Right cardiac atrium (tissue), 5 donors: Measurements from ENCODE around the gene ZNF664. TPM values are rescaled to one million over a fixed set of nuclear protein-coding genes. Genes with fewer than 3 reads are reported as not detected.
"Not testable (repeated sequence)": the region's sequence is repeated elsewhere in the genome, so short reads cannot be mapped to it uniquely, and the experiment has no call there.

Experiments
- ATAC-seq, 2 donors: fragments of 200-7000 bp; cut with Tn5 transposase; one replicate each; pipeline versions ENCODE4 v1.8.0 to v1.9.1; 2020; ENCODE audit warnings: moderate library complexity in 2 of 2, mild to moderate bottlenecking in 1 of 2
- DNase-seq, 3 donors: peaks; one replicate each; pipeline ENCODE4 v3.0.0-alpha.2; 2020
- H3K27ac ChIP-seq: one replicate; pipeline ENCODE4 v1.5.1; 2013; ENCODE audit warnings: mild to moderate bottlenecking, low read length, control low read depth, moderate library complexity
- H3K27me3 ChIP-seq: one replicate; pipeline ENCODE4 v1.6.1; 2013; ENCODE audit not compliant: control insufficient read depth, insufficient read depth
- H3K4me1 ChIP-seq: one replicate; pipeline ENCODE4 v1.6.1; 2013; ENCODE audit warnings: low read length; ENCODE audit not compliant: control insufficient read depth, insufficient read depth
- H3K4me3 ChIP-seq: one replicate; pipeline ENCODE4 v1.5.1; 2013; ENCODE audit warnings: low read length, control low read depth
- H3K9me3 ChIP-seq: one replicate; pipeline ENCODE4 v1.6.1; 2013; ENCODE audit warnings: low read length; ENCODE audit not compliant: control insufficient read depth
- WGBS: extraction: QIAGEN DNeasy Blood & Tissue Kit; methylation state at CpG from one replicate; pipeline ENCODE4 v1.1.7; 2013; 5-methylcytosine and 5-hydroxymethylcytosine counted together
- intact Hi-C, 4 donors: fragments of 100-400 bp; cut with DNase I; formaldehyde crosslinking; loops; one replicate each; pipeline versions ENCODE4 v1.11.0 to v1.14.0; 2022 to 2023
- polyA plus RNA-seq: library from polyadenylated mRNA; stranded (reverse); fragments of 200-250 nt; gene quantifications from one replicate; pipeline ENCODE4 v1.2.3, GENCODE V29; 2013
- total RNA-seq, 4 donors: library from RNA; stranded (reverse); fragmentation: NEBNext Ultra II Directional; extraction: Animal tissue kit (Norgen Biotek cat#: 25700); gene quantifications; one replicate each; pipeline ENCODE4 v1.2.1, GENCODE V29; 2021
- donor health status: healthy with polysubstance abuse.
- donor health status: DM: no; HTN: yes; CAD: no.
- donor health status: DM: no; HTN: no; CAD: no.
- donor health status: DM: no; HTN: yes; CAD: no; lungs with severe emphysema.
- donor health status: DM: yes; HTN: yes; CAD: no.

ZNF664 gene
- total and polyA plus RNA-seq, 5 donors, result 50.2 to 80.6 (median 76.3) TPM

DNA sequence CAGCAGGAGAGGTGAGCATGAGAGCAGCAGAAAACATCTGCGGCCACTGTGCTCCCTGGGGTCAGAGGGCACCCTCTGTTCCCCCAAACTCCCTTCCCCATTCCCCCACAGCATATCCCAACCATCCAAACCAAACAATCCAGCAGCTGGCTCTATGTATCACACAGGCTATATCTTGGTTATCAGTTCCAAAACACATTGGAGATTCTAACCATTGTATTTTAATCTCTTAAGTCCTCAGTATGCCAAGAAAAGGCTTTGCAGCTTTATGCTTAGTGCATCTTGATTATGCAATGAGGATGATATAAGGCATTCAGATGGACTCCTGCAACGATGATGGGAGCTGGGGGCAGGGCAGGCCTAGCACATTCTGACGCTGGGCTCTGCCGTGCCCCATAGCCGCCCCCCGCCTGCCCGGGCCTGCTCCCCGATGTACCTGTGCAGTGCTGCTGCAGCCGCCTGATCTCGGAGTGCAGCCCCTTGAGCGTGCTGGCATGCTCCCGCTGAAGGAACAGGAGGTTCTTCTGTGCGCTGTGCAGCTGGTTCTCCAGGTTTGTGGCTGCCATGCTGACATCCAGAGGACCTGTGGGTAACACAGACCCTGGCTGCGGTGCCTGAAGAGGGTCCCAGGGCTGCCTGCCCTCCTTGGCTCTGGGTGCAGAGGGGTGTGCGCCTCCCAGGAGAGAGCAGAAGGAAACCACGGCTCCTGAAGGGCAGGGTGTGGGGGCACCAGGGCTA is 29.9 kb upstream of the ZNF664 start:
- ATAC-seq, result peak in 1 of 2 donors; percentile 31
- no peak for DNase-seq
- H3K27me3 ChIP-seq, result no peaks in the 10 kb centered on the region
- H3K9me3 ChIP-seq, result no peaks in the 10 kb centered on the region
- no peak overlapping the region for H3K4me3 ChIP-seq
- peaks cover 2% of the 10 kb centered on the region for H3K4me1 ChIP-seq
- no peak overlapping the region for H3K27ac ChIP-seq
- intact Hi-C loops, result no loop called here
- WGBS, result 85% methylated on average over 16 of the region's 16 CpGs

DNA sequence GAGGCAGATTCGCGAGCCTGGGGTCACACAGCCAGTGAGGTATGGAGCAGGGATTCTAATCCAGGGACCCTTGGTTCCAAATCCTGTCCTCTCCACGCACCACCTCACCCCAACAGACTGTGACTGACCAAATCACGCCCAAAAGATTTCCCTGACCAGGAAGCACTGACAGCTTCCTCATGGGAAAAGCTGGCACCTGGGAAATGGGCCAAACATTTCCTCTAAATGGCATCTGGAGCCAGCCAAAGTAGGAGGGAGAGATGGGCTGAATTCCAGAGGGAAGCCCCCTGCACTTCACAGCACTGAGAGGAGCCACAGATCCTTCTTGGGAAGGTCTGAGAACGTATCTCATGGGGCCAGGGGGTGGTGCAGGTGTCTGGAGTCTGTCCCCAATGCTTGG is 29.2 kb upstream of the ZNF664 start:
- 77% methylated on average over 5 of the region's 5 CpGs for WGBS
- no peaks in the 10 kb centered on the region for H3K27me3 ChIP-seq
- H3K4me1 ChIP-seq, result peaks cover 4% of the 10 kb centered on the region
- no peaks in the 10 kb centered on the region for H3K9me3 ChIP-seq
- H3K4me3 ChIP-seq, result no peak overlapping the region
- H3K27ac ChIP-seq, result no peak overlapping the region
- DNase-seq (no peak), ATAC-seq (no peak)
- intact Hi-C loops, result no loop called here

DNA sequence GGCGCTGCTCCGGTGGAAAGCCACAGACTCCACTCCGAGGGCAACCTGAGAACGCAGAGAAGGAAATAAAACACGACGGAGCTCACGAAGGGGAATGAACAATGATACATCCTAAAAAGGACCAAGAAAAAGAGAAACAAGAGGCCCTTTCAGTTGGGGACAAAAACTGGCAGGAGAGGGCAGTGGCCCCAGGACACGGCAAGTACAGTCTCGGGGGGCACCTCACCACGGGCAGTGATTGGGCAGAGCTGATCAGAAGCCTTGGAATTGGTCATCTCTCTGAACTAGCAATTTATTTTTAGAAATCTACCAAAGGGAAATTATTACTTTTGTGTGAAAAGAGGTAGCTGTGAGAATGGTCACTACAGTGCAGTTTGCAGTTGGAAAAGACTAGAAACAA is 28.3 kb upstream of the ZNF664 start:
- Histone ChIP-seq H3K4me3 (no peak overlapping the region), H3K27me3 (no peaks in the 10 kb centered on the region), H3K4me1 (peaks cover 7% of the 10 kb centered on the region), H3K9me3 (no peaks in the 10 kb centered on the region), H3K27ac (no peak overlapping the region)
- intact Hi-C loops, result no loop called here
- ATAC-seq (no peak), DNase-seq (no peak)
- 83% methylated on average over 10 of the region's 10 CpGs for WGBS

DNA sequence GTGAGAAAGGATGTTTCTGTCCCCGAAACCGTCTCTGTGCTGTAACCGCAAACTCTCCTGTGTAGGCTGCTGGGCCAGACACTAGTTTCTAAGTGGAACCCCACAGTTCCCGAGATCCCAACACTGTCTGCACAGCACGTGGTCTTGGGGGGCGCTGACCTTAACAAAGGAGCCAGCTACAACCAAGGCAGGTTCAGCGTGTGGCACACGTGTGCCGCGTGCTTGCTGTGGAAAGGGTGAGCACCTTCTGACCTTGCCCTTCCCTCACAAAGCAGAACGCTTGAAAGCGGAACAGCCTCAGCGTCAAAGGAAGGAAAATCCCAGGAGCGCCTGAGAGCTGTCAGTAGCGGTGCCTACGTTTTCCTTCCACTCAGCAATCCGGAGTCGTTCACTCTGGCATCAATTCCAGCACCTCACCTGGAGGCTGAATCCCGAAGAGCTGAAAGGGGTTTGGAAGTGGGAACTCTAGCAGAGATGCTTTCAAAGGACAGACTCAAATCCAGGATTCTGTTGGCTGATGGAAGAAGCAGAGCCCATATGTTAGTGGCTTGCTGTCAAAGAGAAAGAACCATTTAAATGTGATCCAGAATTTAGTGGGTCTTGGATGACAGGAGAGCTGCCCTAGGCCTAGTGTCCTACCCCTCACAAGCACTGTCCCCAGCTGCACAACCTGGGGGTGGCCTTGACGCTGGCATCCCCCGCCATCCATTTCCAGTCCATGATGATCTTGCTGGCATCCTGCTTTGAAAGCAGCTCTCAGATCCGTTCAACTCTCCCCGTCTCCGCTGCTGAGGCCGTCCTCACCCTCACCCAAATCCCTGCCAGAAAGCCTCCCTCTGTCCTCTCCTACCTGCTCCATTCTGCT is 27.5 kb upstream of the ZNF664 start:
- DNase-seq, result no peak
- Histone ChIP-seq H3K27me3 (no peaks in the 10 kb centered on the region), H3K27ac (no peak overlapping the region), H3K4me1 (peaks cover 16% of the 10 kb centered on the region), H3K4me3 (no peak overlapping the region), H3K9me3 (no peaks in the 10 kb centered on the region)
- WGBS, result 89% methylated on average over 25 of the region's 25 CpGs
- ATAC-seq, result no peak
- intact Hi-C loops, result no loop called here

DNA sequence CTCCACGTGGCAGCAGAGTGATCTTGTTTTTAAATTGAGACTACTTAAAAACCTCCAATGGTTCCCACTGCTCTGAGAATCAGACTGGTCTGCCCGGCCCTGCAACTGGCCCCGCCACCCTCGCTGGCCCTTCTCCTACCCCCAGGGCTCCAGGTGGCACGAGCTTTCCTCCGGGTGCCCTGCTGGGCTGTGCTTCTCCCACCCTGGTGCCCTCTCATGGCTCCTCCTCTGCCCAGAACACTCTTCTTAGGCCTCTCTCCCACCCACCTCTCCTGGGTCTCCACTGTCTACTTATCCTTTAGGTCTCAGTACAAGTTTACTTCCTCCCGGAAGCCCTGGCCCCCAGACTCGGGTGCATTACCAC is 26.9 kb upstream of the ZNF664 start:
- peaks cover 21% of the 10 kb centered on the region for H3K4me1 ChIP-seq
- no peak overlapping the region for H3K27ac ChIP-seq

DNA sequence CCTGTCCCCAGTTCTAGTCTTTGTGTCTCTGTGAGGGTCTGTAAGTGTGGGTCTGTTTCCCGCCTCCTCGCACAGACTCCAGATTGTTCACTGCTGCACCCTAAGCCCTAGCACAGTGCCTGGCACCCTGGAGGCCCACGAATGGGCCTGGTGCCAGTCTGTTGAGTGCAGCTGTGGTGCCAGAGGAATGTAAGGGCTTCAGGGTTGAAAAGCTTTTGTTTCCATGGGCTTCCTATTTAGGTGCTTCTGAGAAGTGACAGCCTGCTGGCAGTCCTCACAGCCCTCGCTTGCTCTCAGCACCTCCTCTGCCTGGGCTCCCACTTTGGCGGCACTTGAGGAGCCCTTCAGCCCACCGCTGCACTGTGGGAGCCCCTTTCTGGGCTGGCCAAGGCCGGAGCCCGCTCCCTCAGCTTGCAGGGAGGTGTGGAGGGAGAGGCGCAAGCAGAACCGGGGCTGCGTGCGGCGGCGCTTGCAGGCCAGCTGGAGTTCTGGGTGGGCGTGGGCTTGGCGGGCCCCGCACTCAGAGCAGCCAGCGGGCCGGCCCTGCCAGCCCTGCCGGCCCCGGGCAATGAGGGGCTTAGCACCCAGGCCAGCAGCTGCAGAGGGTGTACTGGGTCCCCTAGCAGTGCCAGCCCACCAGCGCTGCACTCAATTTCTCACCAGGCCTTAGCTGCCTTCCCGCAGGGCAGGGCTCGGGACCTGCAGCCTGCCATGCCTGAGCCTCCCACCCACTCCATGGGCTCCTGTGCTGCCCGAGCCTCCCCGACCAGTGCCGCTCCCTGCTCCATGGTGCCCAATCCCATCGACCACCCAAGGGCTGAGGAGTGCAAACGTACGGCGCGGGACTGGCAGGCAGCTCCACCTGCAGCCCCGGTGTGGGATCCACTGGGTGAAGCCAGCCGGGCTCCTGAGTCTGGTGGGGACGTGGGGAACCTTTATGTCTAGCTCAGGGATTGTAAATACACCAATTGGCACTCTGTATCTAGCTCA is 26.2 kb upstream of the ZNF664 start:
- H3K27ac ChIP-seq, H3K4me3 ChIP-seq, DNase-seq, H3K27me3 ChIP-seq, intact Hi-C loops, H3K9me3 ChIP-seq: not testable (repeated sequence)
- WGBS, result 91% methylated on average over 34 of the region's 35 CpGs
- peaks cover 23% of the 10 kb centered on the region for H3K4me1 ChIP-seq
- peak; percentile 35 to 66 for ATAC-seq

More for the DNA sequence above, 26.9 kb upstream of the ZNF664 start:
- DNase-seq (no peak), ATAC-seq (peak in 1 of 2 donors; percentile 9)
- H3K4me3 ChIP-seq, result no peak overlapping the region
- no peaks in the 10 kb centered on the region for H3K27me3 ChIP-seq
- no peaks in the 10 kb centered on the region for H3K9me3 ChIP-seq
- intact Hi-C loops, result no loop called here
- 79% methylated on average over 8 of the region's 8 CpGs for WGBS

DNA sequence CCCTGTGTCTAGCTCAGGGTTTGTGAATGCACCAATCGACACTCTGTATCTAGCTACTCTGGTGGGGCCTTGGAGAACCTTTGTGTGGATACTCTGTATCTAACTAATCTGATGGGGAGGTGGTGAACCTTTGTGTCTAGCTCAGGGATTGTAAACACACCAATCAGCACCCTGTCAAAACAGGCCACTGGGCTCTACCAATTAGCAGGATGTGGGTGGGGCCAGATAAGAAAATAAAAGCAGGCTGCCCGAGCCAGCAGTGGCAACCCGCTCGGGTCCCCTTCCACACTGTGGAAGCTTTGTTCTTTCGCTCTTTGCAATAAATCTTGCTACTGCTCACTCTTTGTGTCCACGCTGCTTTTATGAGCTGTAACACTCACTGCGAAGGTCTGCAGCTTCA is 25.5 kb upstream of the ZNF664 start:
- 86% methylated on average over 7 of the region's 7 CpGs for WGBS
- DNase-seq, intact Hi-C loops, H3K4me3 ChIP-seq, ATAC-seq, H3K27me3 ChIP-seq, H3K27ac ChIP-seq, H3K9me3 ChIP-seq: not testable (repeated sequence)
- H3K4me1 ChIP-seq, result peaks cover 23% of the 10 kb centered on the region

DNA sequence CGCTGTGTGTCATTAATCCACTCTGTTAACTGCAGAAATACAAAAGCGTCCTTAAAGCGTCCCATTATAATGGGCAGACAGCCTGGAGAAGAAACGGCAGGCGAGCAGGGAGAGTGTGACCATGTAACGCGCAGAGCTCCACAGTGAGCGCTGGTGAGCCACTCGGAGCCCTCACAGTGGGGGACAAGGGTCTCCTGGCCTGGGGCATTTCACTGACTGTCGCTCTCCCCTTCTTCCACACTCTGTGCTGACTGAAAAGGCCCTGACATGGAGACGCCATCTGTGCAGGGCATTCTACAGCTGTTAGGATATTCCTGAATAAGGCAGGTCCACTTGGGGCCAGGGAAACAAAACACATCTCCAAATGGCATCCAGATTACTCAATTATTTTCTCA is 24.6 kb upstream of the ZNF664 start:
- no peak for ATAC-seq

DNA sequence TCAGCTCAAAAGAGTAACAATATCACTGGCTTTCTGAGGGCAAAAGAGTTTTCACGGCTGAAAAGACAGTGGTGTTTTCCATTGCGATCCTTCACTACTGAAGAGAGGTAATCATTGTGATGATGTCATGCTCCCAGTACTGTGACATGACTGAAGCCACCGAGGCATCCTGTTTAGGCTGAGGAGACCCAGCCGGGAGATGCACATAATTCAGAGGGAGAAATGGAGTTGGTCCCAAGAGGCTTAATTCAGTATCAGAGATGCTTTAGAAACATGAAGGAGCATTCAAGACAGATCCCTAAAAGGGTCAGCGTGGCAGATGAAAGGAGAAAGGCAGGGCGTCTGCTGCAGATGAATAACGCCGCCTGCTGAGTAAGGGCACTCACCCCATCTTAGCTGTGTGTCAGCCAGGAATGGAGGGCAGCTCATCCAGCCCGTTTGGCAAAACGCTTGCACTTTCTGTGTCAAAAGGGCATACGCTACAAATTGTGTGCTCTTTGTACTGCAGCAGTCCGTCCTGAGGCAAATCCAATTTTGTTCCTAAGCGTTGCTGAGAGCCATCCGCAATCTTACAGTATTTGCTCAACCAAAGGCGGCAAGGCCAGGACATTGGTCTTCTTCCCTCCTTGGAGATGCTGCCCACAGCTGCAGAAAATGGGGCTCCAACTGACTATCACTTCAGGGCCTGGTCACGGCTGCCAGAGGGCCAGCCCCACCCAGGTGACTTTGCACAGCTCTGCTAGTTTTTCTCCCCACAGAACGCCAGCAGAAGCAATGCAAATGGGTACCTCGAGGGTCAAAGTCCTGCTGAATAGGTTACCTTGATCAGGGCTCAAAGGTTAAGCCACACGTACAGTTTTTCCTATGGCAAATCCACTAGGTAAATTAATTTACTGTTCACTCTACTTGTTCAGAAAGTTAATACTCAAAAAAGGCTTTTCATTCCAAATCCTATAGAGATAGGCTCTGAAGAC is 23.9 kb upstream of the ZNF664 start:
- intact Hi-C loops, result no loop called here
- no peak overlapping the region for H3K27ac ChIP-seq
- no peaks in the 10 kb centered on the region for H3K9me3 ChIP-seq
- ATAC-seq, result no peak
- H3K4me1 ChIP-seq, result peaks cover 23% of the 10 kb centered on the region
- no peaks in the 10 kb centered on the region for H3K27me3 ChIP-seq
- DNase-seq, result no peak
- H3K4me3 ChIP-seq, result no peak overlapping the region
- WGBS, result 80% methylated on average over 19 of the region's 19 CpGs

More for the DNA sequence above, 24.6 kb upstream of the ZNF664 start:
- Histone ChIP-seq H3K27me3 (no peaks in the 10 kb centered on the region), H3K4me1 (peaks cover 23% of the 10 kb centered on the region), H3K4me3 (no peak overlapping the region), H3K9me3 (no peaks in the 10 kb centered on the region), H3K27ac (no peak overlapping the region)
- intact Hi-C loops, result no loop called here
- no peak for DNase-seq
- WGBS, result 93% methylated on average over 11 of the region's 11 CpGs

DNA sequence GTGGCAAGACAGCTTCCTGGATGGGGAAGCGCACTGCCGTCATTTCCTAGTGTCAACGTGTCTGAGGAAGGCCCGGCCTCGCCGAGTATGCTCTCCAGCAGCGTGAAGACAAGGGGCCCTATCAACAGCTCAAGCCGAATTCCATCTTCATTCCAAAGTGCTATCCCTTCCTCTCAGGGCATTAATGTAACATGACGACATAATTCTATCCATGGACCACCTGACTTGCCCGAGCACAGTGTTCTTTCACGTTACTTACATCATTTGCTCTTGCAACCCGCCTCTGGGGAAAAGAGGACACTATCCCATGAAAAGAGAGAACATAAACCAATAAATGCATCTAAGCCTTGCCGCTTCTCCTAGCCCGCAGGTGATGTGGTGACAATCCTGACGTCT is 23.2 kb upstream of the ZNF664 start:
- WGBS, result 82% methylated on average over 15 of the region's 15 CpGs
- DNase-seq, result no peak
- Histone ChIP-seq H3K4me3 (no peak overlapping the region), H3K9me3 (no peaks in the 10 kb centered on the region), H3K27ac (no peak overlapping the region), H3K4me1 (peaks cover 23% of the 10 kb centered on the region), H3K27me3 (no peaks in the 10 kb centered on the region)
- no peak for ATAC-seq
- intact Hi-C loops, result no loop called here
